HG03135 (cell line): Measurements from ENCODE around the gene C1QTNF9B.

Source experiments
- ATAC-seq: cut with Tn5 transposase; IDR thresholded peaks from one replicate; pipeline ENCODE4 v1.9.1; 2021; ENCODE audit warnings: mild to moderate bottlenecking, moderate library complexity; ENCODE audit not compliant: unreplicated experiment

C1QTNF9B gene

DNA sequence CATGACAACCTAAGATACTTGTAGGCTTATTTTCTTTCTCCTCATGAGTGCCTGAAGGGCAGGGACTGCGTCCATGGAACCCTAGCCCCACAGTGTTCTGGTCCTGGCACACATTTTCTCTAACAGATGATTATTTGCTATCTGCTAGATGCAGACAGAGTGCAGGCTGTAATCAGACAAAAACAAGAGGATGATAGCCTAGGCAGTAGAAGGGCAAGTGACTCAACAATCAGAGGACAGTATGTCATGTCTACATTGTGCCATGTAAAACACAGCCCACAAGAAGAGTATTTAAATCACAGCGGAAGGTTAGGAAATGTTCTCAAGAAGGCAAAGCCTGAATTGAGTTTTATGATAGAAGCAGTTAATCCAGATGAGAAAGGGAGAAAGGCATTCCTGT is 37.4 kb downstream of the C1QTNF9B start:
- ATAC-seq, result no peak

DNA sequence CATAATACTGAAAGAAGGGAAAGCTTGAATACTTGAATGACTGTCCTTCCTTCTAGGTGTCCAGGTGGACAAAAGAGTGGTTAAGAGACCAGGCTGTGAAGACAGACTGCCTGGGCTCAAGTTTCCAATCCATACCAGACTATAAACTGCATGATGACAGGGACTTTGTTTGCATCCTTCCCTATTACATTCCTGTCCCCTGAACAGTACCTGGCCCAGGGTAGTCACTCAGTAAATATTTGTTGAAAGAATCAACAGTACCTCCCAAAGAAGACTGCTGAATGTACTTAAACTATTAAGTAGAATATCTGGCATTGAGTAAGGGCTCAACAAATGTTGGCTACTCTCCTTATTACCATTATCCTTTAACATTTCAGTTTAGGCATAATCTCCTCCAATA is 37.8 kb downstream of the C1QTNF9B start:
- no peak for ATAC-seq

DNA sequence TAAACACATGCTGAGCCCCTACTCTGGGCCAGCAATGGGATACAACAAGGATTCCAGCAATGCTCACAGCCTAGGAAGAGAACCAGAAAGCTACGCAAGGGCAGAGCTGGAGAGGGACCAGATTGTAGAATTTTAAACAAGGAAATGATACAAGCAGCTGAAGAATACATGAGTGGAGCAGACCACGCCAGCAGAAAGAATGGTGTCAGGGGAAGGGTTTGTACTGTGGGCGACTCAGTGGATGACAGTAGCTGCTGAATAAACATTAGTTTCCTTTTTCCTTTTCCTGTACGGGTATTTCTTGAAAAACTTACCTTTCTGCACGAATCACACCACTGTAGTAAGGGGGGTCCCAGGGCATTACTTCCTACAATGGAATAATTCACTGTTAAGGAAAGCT is 38.8 kb downstream of the C1QTNF9B start:
- no peak for ATAC-seq

DNA sequence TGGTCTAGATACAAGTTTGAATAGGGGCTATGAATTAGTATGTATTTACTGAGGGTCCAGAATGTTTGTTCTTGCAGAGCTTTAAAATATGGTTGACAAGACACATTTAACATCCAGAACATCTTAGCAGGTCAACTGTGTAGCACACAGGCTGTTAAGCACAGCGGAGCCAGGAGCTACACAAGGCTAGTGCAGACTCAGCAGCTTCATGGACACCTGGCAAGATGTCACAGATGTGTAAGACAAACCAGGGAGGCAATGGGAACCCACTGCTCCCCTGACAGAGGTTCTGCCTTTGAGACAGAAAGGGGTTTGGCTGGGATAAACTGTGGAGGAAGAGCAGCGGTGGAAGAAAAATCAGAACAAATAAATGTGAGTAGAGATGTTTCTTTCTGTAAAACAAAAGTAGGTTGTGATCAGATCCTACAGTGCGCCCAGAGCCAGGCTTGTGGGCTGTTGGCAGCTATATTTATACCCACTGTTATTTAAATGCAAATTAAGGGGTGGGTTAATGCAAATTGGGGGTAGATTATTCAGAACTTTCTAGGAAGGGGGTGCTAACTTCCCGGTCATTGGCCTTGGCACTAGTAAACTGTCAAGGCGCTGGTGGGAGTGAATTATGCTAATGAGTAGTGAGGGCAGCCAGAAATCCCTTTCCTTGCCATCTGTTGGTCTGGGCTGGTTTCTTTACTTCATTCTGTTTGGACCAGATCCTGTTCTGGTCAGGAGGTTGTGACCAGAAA is 41.1 kb downstream of the C1QTNF9B start:
- ATAC-seq, result no peak

DNA sequence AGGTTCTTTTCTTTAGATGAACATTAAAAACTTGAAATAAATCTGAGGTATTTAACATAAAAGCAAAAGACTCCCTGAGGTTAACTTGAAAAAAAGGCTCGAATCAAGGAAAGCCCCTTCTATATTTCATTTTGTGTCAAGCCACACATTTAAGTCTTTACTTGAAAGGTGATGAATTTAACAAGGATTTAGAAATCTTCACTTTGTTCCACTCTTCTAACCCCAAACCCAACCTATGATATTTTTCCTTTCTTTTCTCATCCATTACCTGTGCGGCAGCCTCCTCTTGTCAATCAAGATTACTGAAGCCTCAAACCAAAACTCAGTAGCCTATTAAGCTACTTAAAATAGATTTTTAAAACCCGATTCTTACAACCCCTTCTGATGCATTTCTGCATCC is 41.9 kb downstream of the C1QTNF9B start:
- ATAC-seq, result no peak

DNA sequence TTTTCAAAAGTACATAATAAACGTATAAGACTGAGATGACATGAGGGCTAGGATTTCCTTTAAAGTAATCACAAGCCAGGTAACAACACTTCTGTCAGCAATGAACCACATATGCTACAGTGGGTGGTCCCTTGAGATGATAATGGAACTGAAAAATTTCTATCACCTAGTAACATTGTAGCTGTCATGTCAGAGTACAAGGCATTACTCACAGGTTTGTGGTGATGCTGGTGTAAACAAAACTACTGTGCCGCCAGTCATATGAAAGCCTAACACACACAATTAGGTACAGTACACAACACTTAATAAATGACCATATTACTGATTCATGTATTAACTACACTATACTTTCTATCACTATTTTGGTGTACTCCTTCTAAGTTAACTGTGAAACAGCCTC is 45.0 kb downstream of the C1QTNF9B start:
- no peak for ATAC-seq

DNA sequence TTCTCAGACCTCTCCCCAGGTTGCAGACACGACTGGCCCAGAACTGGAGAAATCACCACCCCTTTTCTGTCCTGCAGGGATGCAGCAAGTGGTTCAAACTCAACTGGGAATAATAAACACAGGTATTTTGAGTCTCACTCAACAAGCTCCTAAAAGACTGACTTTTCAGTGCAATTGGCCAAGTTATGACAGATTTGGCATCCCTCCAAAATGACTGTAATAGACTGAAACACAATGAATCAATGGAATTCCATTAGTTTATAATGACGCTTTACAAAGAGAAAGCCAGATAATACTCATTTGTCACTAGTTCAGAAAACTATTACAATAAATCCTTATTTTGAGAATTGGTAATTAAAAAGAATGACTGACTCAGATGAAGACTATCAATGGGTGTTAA is 46.2 kb downstream of the C1QTNF9B start:
- no peak for ATAC-seq

DNA sequence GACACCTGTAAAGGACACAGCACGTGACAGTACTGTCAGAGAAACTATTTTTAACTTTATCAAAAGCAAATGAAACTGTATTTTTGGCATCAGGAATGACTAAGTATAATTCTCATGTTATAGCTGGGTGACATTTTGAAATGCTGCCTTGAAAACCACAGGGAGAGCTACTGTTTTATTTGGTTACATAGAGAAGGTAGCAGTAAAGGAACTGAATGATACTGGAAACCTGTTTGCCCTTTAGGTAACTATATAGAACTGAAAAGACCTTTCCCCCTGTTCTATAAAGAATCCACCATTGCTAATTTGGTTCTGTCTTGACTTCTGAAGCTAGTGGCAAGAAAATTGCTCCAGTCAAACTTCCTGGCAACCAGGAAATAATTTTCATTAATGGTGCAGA is 47.2 kb downstream of the C1QTNF9B start:
- ATAC-seq, result no peak

DNA sequence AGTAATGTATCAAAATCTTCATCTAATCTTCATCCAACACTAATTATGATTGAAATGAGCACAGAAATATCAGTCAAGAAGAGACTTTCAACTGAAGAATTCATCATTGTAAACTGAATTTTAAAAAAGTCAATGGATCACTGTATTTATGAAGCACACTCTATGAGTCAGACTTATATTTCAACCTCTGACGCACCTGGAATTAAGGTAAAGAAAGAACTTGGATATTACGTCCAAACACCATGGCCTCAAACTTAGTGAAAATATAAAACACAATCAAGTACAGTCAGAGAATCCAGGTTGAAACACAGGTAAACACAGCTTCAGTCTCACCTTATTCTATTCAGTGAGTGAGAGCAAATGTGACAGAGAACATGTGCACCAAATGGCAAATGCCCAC is 47.6 kb downstream of the C1QTNF9B start:
- ATAC-seq, result no peak

DNA sequence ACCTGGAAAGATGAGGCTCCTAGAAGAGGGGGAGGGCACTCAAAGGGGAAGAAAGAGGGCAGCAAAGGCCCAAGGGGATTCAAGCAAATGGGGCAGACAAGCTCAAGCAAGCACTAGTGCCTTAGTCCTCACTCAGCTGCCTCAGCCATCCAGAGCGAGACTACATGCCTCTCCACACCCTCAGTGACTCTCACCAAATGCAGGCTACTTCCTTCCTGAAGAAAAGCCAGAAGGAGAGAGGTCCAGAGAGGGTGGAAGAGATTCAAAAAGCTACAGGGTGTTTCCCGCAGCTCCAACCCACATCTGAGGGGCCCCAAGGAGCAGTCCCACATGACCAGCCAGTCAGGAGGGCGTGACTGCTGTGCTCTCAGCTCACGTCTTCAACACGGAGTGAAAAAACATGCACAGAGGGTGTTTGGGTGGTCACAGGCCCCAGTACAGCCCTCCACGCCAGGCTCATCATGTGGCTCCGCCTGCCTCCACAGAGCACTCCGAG is 48.6 kb downstream of the C1QTNF9B start:
- ATAC-seq, result no peak

DNA sequence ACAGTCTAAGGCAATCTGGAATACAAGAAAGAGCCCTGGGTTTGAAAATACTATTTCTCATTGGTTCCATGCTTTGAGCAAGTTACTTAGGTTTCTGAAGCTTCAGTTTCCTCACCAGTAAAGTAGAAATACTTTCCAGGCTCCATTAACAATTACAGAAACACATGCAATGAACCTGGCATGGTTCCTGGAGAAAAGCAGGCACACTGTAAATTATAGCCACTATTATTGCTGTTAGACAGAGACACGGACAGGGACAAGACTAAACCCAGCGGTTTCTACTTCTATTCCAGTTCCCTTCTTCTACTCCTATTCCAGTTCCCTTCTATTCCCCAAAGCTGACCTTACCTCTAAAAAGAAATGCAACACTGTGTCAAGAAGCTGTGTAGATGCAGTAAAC is 49.3 kb downstream of the C1QTNF9B start:
- ATAC-seq, result no peak

DNA sequence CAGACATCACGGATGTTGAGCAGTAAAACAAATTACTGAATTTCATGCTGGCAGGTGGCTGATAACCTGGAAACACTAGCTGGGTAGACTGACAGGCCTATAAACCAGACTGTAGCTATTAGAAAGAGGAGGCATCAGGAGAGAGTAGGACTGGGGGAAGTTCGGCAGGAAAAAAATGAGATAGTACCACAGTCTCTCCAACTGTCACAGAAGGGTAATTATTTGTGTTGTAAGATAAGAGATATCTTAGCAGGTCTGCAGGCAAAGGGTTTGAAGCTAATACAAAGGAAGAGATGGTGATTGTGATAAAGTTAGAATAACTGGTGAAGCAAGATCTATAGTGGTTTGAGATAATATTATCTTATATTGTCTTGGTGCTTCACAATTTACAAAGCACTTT is 49.8 kb downstream of the C1QTNF9B start:
- no peak for ATAC-seq

DNA sequence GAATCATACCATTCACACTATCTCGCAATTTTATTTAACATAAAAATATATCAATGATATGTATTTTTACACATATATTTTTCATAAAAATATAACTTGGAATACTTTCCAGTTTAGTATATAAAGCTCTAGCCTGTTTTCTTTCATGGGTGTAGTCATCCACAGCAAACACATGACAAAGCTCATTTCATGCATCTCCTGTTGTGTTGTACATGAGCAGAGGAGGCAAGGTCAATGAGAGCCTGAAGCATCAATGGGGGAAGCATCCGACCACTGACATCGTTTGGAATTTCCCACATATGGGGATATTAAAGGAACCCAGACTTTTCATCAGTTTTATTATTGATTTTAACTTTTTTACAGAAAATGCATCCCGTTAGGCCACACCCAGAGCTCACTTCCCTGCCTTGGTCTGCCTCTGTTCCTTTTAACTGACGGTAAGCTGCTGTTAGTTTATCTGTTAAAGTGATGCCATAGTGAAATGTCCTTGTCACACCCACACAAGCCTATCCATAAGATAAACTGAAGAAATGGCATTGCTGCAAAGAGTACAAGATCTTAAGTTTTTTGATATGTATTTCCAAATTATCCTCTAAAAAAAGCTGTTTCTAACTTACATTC is 52.1 kb downstream of the C1QTNF9B start:
- ATAC-seq, result no peak

DNA sequence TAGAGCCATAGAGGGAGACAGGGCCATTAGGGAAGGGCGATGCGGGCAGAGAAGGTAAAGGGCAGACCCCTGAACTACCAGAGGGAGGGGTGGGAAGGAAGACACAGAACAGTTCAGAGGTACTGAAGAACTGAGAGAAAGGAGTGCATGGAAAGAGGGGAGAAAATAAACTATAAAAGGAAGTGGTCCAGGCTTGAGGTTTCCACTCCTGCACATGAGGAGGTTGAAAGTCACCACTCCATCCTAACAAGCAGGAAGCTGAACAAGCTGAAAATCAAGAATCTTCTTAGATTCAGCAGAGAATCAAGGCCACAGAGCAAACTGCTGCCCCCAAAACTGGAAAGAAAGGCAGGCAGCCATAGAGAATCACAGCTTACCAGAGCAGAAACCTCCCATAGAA is 53.2 kb downstream of the C1QTNF9B start:
- ATAC-seq, result no peak

DNA sequence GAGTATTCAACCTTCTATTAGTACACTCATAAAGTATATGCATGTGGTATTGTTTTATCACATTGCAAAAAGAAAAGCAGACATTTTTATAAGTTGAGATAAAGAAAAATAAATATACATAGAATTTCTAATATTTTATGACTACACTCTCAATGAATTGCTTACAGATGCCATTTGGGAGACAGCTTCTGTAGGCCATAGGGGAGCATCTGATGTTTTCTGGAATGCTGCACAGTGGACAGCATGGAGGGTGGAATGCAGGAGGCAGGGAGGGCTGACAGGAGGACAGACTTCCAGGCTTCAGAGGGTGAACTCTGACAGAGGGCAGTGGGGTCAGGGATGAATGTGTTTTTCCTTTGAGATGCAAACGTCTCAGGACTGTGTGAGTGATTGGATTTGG is 53.9 kb downstream of the C1QTNF9B start:
- no peak for ATAC-seq

DNA sequence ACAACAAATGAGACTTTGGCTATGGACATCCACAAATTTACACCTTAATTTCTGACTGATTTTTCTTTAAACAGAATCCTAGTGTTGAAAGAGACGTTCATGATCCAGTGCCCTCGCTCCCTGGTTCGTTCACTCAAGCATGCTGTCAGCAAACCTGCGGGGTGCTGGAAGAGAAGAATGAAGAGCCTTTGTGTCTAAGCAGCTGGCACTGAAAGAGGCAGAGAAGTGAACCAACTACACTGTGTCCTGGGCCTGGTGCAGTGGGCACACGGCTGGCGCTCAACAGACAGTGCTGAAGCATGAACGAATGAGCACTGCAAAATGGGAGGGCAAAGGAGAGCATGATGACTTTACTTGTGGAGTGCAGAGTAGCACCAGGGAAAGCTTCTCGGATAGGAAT is 54.9 kb downstream of the C1QTNF9B start:
- no peak for ATAC-seq
